A204.1 (cell line): ENCODE measurements around the gene HSPA2.
"Not testable (repeated sequence)": the region's sequence is repeated elsewhere in the genome, so short reads cannot be mapped to it uniquely, and the experiment has no call there.

Source experiments
- FAIRE-seq: peaks from 2 replicates; lab custom pipeline; 2012; peaks lifted over from hg19 to GRCh38; lab: Jason Lieb, UNC

HSPA2 gene

DNA sequence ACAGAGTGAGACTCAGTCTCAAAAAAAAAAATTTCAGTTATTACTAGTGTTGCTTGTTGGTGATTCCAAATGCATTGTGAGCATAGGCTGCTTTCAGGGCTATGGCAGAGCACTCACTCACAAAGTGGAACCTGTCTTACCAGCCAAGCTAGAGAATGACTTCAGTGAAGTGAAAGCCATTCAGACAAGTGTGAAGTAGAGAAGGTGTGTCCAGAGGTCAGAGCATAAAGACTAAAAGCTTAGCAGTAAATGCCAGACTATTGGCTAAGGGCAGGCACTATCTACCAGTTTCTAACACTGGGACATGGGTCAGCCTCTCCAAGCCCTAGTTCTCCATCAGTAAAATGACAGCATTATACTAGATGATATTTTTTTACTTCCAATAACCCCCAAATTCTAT lies 21.9 kb downstream of the HSPA2 start:
- no peak for FAIRE-seq

DNA sequence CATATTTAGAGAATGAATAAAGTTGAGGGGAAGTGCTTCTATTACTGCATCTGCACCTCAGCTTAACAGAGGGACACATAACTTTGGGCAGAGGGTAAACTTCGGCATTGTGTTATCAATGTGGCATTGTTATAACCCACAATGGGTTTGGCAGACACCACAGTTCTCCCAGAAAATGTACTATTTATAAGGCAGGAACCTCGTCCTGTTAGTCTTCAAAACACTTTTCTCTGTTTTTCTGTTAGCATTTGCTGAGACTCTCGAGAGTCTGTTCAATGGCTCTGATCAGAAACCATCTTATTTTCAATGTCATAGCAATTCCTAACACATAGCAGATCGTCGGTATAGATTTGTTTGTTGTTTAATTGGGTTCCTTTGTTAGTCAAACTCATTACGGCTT lies 23.2 kb downstream of the HSPA2 start:
- FAIRE-seq = no peak

DNA sequence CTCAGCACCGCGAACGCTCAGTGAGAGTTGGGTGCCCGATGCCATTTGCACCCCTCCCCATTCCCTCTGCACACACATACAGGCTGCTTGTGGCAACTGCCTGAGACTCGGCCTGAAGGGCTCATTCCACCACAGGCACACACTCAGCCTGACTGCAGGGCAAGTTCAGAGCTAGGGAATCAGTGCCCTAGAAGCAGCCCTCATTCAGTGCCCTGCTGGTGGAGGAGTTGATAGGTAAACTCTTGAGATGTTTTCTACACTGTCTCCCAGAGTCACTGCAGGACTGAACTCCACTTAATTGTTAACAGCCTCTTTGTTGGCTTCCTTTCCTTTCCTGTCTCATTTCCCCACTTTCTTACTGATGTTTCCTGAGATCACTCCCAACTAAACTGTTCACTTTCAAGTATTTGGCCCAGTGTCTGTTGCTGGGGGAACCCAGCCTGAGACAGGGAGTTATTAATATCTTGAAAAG lies 26.1 kb downstream of the HSPA2 start:
- FAIRE-seq = no peak

DNA sequence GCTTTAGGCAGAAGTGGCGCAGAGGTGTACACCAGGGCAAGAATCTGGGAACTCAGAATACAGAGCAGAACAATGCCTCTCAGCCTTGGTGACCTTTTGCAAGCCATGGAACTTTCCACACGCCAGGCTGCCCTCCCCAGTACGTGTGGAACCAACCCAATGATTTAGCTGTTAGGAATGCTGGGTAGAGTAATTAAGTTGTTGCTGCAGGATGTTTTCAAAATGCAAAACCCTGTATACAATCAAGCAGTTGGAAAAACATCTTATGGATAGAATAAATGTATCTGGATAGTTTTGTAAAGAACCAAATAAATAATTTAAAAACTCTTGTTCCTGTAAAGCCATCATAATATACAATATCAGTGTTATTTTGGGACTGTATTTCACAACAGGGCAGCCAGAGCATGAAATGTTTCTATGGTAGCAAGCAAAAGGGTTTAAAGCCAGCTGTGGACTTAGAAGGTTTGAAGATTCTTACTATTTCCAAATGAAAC lies 28.6 kb downstream of the HSPA2 start:
- no peak for FAIRE-seq

DNA sequence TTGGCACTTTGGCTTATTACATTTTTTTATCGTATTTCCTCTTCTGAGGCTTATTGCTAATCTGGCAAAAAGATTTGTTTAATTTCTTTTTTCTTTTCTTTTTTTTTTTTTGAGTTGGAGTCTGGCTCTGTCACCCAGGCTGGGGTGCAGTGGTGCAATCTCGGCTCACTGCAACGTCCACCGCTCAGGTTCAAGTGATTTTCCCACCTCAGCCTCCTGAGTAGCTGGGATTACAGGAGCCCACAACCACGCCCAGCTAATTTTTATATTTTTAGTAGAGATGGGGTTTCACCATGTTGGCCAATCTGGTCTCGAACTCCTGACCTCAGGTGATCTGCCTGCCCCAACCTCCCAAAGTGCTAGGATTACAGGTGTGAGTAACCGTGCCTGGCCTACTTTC lies 29.1 kb downstream of the HSPA2 start:
- not testable (repeated sequence) for FAIRE-seq

DNA sequence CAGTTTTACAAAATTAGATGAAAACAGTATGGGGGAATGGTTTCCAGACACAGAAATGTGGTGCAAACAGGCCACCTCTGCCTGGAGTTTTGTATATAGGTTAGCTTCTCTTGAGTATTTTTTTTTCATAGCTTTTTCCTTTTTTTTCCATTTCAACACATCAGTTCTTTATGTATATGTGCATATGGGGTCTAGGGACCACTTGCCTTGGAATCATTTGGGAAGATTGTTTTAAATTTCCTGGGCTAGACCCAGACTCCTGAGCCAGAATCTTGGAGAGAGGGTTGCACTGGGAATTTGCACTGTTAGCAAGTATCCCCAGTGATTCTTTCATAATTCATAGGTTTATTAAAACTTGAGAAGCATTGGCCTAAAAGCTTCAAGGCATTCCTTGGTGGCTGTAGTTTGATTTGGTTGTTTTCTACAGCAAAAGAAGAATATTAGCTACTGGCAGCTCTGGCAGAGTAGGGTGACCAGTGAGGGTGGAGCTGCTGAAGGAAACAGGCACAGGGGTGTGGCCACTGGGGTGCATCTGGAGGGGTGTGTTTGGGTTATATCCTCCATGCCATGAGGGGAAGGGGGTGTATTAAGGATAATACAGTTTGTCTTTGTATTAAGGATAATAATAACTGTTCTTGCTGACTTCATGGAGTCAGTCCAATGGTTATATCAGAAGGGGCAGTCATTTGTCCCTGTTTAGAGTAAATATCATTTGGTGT lies 32.0 kb downstream of the HSPA2 start:
- FAIRE-seq = no peak

DNA sequence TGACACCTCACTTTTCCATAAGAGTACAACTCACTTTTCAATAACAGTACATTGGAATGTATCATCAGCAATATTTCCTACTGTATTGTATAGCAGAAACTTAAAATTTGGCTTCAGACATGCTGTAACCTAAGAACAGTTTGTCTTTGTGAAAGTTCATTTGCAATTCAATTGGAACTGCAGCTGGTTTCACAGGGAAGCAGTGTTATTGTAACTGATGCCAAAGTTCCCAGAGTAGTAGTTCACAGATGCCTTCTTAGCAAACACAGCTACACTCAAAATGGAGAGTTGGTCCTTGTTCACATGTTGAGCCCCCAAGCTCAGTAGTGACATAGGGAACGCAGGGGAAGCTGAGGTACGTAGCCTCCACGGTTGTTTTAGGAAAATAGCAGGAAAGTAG lies 32.6 kb downstream of the HSPA2 start:
- no peak for FAIRE-seq

DNA sequence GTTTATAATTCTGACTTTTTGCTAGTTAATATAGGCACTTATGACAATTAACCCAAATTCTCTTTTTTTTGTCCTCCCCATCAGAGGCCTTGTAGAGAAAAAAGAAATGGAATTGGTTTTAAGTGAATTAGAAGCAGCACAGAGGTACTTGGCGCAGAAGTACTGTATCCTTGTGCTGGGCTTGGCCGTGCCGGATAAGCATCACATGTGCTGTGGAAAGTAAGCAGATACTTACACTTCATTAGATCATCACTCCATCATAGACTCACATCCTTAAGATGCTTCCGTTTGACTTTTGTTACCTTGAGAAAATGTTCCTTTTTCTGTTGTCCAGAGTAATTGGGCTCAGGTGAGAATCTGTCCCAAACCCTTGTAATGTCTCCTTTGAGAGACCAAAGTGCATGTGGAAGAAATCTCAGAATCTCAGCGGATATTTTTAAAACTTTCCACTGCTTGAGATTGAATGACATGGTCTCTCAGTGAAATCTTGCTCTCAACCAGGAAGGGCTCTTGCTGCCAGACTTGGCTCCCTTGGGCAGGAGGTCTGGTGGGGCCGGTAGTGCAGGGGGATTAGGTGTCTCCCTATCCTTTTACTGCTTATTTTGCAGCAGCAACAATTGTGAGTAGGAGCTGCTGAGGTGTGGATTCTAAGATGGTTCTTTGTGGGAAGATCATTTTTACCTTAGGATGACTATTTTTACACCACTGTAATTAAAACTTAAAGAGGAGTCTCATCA lies 34.0 kb downstream of the HSPA2 start:
- FAIRE-seq = no peak

DNA sequence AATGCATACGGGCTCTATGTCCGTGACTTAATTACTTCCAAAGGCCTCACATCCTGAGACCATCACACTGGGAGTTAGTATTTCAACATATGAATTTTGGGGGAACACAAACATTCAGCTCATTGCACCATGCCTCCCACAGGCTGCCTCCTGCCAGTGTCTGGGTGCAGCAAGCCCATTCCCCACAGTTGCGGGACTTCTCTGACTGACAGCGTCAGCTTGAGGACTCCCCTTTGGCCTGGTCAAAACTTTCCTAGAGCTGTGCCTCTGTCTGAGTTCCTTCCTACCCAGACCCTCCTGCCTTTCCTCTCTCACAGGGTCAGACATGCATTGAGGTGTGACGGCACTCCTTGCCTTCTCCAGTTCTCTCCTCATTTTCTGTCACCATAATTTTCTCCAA lies 36.7 kb downstream of the HSPA2 start:
- no peak for FAIRE-seq

DNA sequence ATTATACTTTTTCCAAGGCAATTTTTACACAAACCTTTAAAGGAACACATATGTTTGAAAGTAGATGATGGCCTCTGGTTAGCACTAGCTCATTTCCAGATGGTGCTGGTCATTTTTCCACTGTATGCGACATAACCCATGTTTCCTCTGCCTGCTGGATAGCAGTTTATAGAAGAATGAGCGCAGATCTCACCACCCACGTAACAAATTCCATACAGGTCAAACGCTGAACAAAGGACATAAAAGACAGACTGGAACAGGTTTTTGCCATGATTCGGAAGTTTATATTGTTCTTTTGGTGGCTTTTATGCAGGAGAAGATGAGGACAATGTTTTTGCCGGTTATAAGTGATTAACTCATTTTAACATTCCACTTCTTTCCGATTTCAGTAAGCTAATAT lies 39.9 kb downstream of the HSPA2 start:
- FAIRE-seq = no peak

DNA sequence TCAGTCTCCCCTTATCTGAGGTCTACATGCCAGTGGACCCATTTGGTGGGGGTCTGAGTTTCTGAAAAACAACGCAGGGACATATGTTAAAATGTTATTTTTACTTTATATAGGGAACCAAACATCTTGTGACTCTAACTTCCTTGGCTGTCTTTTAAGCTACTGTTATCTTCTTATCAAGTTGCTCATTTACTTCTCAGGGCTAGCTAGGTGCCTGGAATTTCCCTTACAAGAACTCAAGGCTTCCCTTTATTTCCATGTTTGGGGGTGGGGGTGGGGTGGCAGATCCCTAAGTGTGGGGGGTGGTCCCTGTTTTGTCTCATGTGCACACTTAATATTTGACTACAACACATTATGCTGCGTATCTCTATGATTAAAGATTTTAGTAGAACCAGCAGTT lies 40.8 kb downstream of the HSPA2 start:
- FAIRE-seq = no peak

DNA sequence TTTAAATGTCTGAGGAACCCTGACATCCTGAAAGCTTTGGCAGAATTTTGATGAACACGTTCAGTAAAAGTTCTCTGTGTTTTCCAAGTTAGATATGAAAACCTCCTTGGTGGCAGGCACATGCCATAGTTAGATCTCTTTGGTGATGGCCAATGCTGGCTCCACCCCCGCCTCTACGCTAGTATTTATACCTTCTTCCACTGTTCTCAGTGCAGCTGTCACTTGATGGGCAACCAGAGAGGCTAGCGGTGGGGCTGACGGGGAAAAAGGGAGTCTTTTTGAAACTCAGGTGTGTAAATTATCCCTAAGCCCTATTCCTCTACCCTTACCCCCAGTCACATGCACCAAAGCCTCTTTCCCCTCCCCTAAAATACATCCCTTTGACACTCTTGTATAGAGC lies 41.3 kb downstream of the HSPA2 start:
- FAIRE-seq = no peak

DNA sequence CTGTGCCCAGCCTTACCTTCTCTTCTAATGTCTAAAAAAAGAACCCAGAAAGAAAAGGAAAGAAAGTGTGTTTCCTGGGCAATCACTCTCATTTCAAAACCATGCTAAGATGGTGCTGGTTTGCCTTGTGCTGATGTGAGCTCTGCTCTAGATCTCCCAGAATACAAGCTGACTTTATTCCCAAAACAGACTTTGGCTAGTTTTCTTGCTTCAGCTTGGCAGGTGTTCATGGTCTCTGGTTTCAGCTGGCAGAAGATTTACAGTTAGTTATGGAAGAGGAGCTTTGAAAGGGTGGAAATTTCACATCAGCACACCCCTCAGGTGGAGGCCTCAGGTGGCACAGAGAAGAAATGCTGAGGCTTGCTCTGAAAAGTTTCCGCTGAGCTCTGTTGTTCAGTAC lies 43.6 kb downstream of the HSPA2 start:
- no peak for FAIRE-seq

DNA sequence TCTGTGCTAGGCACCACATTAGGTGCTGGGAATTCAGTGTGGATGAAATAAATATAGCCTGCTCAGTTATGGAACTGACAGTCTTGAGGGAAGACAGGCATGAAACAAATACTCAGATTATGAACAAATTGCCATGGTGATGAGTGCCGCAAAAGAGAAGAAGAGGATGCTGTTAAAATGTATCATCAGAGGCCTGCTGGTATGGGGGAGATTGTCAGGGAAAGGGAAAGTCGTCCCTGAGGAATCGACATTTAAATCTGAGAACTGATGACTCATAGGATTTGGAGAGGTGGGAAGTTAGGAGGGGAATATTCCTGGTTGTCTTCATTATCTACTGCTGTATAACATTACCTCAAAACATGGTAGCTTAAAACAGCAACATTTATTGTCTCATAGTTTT lies 51.3 kb downstream of the HSPA2 start:
- FAIRE-seq = no peak
